Karpas-422 (cell line): Measurements from ENCODE around the gene ZCCHC4. TPM values are rescaled to one million over a fixed set of nuclear protein-coding genes. Genes with fewer than 3 reads are reported as not detected.

ENCODE experiments used
- DNase-seq: peaks from one replicate; pipeline ENCODE4 v3.0.0-alpha.2; 2015
- H2AFZ ChIP-seq: fragments of 200-600 bp; sonication (generic); 2 replicates; pipeline ENCODE4 v1.6.1; 2014; ENCODE audit warnings: antibody characterized with exemption, low read length, mixed read lengths
- H3K27ac ChIP-seq: fragments of 200-600 bp; sonication (generic); 2 replicates; pipeline ENCODE4 v1.5.1; 2014; ENCODE audit warnings: mild to moderate bottlenecking, low read length, moderate library complexity
- H3K27me3 ChIP-seq: fragments of 200-600 bp; sonication (generic); 2 replicates; pipeline ENCODE4 v1.6.1; 2014; ENCODE audit warnings: low read length, mixed read lengths
- H3K36me3 ChIP-seq: fragments of 200-600 bp; sonication (generic); 2 replicates; pipeline ENCODE4 v1.6.1; 2014; ENCODE audit warnings: low read length, mixed read lengths; ENCODE audit not compliant: insufficient read depth
- H3K4me1 ChIP-seq: fragments of 200-600 bp; sonication (generic); 2 replicates; pipeline ENCODE4 v1.6.1; 2014; ENCODE audit warnings: mild to moderate bottlenecking, low read length, mixed read lengths
- H3K4me2 ChIP-seq: fragments of 200-600 bp; sonication (generic); 2 replicates; pipeline ENCODE4 v1.6.1; 2014; ENCODE audit warnings: low read length, low read depth, mild to moderate bottlenecking; ENCODE audit not compliant: poor library complexity, severe bottlenecking
- H3K4me3 ChIP-seq: fragments of 200-600 bp; sonication (generic); 2 replicates; pipeline ENCODE4 v1.5.1; 2014; ENCODE audit warnings: mild to moderate bottlenecking, antibody characterized with exemption, low read length, mixed read lengths
- H3K79me2 ChIP-seq: fragments of 200-600 bp; sonication (generic); 2 replicates; pipeline ENCODE4 v1.6.1; 2014; ENCODE audit warnings: mild to moderate bottlenecking, low read length, mixed read lengths
- H3K9ac ChIP-seq: fragments of 200-600 bp; sonication (generic); 2 replicates; pipeline ENCODE4 v1.6.0; 2014; ENCODE audit warnings: low read length
- H3K9me2 ChIP-seq: fragments of 200-600 bp; sonication (generic), shearing (Covaris generic); replicated peaks from 2 replicates; pipeline ENCODE4 v1.6.0; 2014; ENCODE audit warnings: mild to moderate bottlenecking, low read length, moderate library complexity; ENCODE audit not compliant: insufficient read depth
- H3K9me3 ChIP-seq: fragments of 300-700, 200-600 bp; sonication (generic); 2 replicates; pipeline ENCODE4 v1.6.1; 2014; ENCODE audit warnings: low read length, mixed read lengths
- H4K20me1 ChIP-seq: fragments of 200-600 bp; sonication (generic); 2 replicates; pipeline ENCODE4 v1.6.1; 2014; ENCODE audit warnings: mild to moderate bottlenecking, antibody characterized with exemption, low read length, low read depth; ENCODE audit not compliant: insufficient read depth
- total RNA-seq: library from RNA; depleted of rRNA; stranded (reverse); fragments of >200 nt; shearing (Covaris generic); gene quantifications from 2 replicates; pipeline ENCODE4 v1.2.3, GENCODE V29; 2014; ENCODE audit warnings: low replicate concordance

The ZCCHC4 gene
- total RNA-seq, 1 experiment from 2014 or later: 11.7 TPM

GRCh38 chr4:25330335-25330734 lies 17.8 kb downstream of the ZCCHC4 start:
- no peak for DNase-seq
- Histone ChIP-seq H3K4me1 (no peaks in the 10 kb centered on the region), H3K27me3 (no peaks in the 10 kb centered on the region), H3K4me2 (no peak overlapping the region), H3K9me2 (no peaks in the 10 kb centered on the region), H3K27ac (no peak overlapping the region), H3K36me3 (no peaks in the 10 kb centered on the region), H3K4me3 (no peak overlapping the region), H3K9ac (no peak overlapping the region), H2AFZ (no peak overlapping the region), H3K9me3 (no peaks in the 10 kb centered on the region), H3K79me2 (peaks cover 26% of the 10 kb centered on the region), H4K20me1 (no peaks in the 10 kb centered on the region)

- no peaks in the 10 kb centered on the region for H3K36me3 ChIP-seq
- no peak overlapping the region for H3K4me2 ChIP-seq
- H3K27ac ChIP-seq: no peak overlapping the region
- no peak for DNase-seq
- H3K79me2 ChIP-seq: peaks cover 21% of the 10 kb centered on the region
- H2AFZ ChIP-seq: no peak overlapping the region
- H3K9me3 ChIP-seq: no peaks in the 10 kb centered on the region
- H4K20me1 ChIP-seq: no peaks in the 10 kb centered on the region
- no peaks in the 10 kb centered on the region for H3K27me3 ChIP-seq
- H3K9me2 ChIP-seq: no peaks in the 10 kb centered on the region
- no peak overlapping the region for H3K9ac ChIP-seq
- H3K4me1 ChIP-seq: no peaks in the 10 kb centered on the region
- no peak overlapping the region for H3K4me3 ChIP-seq
Measured at GRCh38 chr4:25330905-25331808, 18.6 kb downstream of the ZCCHC4 start.

- Histone ChIP-seq H3K36me3 (peaks cover 26% of the 10 kb centered on the region), H3K9ac (no peak overlapping the region), H3K27ac (no peak overlapping the region), H3K27me3 (no peaks in the 10 kb centered on the region), H3K4me2 (no peak overlapping the region), H4K20me1 (no peaks in the 10 kb centered on the region), H3K9me2 (no peaks in the 10 kb centered on the region), H2AFZ (no peak overlapping the region), H3K79me2 (peaks cover 40% of the 10 kb centered on the region), H3K4me1 (no peaks in the 10 kb centered on the region), H3K4me3 (no peak overlapping the region), H3K9me3 (no peaks in the 10 kb centered on the region)
- DNase-seq: no peak
Measured at GRCh38 chr4:25343671-25344070, 31.1 kb downstream of the ZCCHC4 start.

GRCh38 chr4:25345744-25346143 lies 33.2 kb downstream of the ZCCHC4 start:
- Histone ChIP-seq H3K4me1 (no peaks in the 10 kb centered on the region), H3K79me2 (peaks cover 27% of the 10 kb centered on the region), H3K9me2 (no peaks in the 10 kb centered on the region), H3K27ac (no peak overlapping the region), H4K20me1 (no peaks in the 10 kb centered on the region), H3K36me3 (peaks cover 18% of the 10 kb centered on the region), H3K4me3 (no peak overlapping the region), H3K4me2 (no peak overlapping the region), H3K27me3 (no peaks in the 10 kb centered on the region), H3K9me3 (no peaks in the 10 kb centered on the region), H3K9ac (no peak overlapping the region), H2AFZ (no peak overlapping the region)
- DNase-seq: no peak

- Histone ChIP-seq H3K9me2 (no peaks in the 10 kb centered on the region), H3K4me1 (no peaks in the 10 kb centered on the region), H3K4me3 (no peak overlapping the region), H4K20me1 (no peaks in the 10 kb centered on the region), H3K36me3 (peaks cover 8% of the 10 kb centered on the region), H3K27me3 (no peaks in the 10 kb centered on the region), H3K9me3 (no peaks in the 10 kb centered on the region), H3K4me2 (no peak overlapping the region), H3K27ac (no peak overlapping the region), H3K79me2 (peaks cover 16% of the 10 kb centered on the region), H3K9ac (no peak overlapping the region), H2AFZ (no peak overlapping the region)
- no peak for DNase-seq
Measured at GRCh38 chr4:25346913-25347312, 34.3 kb downstream of the ZCCHC4 start.

GRCh38 chr4:25347473-25347872 lies 34.9 kb downstream of the ZCCHC4 start:
- H3K9me3 ChIP-seq: no peaks in the 10 kb centered on the region
- no peaks in the 10 kb centered on the region for H3K9me2 ChIP-seq
- no peak for DNase-seq
- H3K27me3 ChIP-seq: no peaks in the 10 kb centered on the region
- H3K27ac ChIP-seq: no peak overlapping the region
- no peak overlapping the region for H3K4me3 ChIP-seq
- no peaks in the 10 kb centered on the region for H4K20me1 ChIP-seq
- peaks cover 8% of the 10 kb centered on the region for H3K36me3 ChIP-seq
- H3K79me2 ChIP-seq: peaks cover 13% of the 10 kb centered on the region
- H3K4me1 ChIP-seq: no peaks in the 10 kb centered on the region
- H2AFZ ChIP-seq: no peak overlapping the region
- H3K9ac ChIP-seq: no peak overlapping the region
- no peak overlapping the region for H3K4me2 ChIP-seq

- DNase-seq: no peak
- no peaks in the 10 kb centered on the region for H3K4me1 ChIP-seq
- H3K9ac ChIP-seq: no peak overlapping the region
- no peaks in the 10 kb centered on the region for H3K27me3 ChIP-seq
- peaks cover 8% of the 10 kb centered on the region for H3K36me3 ChIP-seq
- H3K4me3 ChIP-seq: no peak overlapping the region
- H3K27ac ChIP-seq: no peak overlapping the region
- no peak overlapping the region for H3K4me2 ChIP-seq
- no peaks in the 10 kb centered on the region for H3K9me2 ChIP-seq
- H3K9me3 ChIP-seq: no peaks in the 10 kb centered on the region
- H2AFZ ChIP-seq: no peak overlapping the region
- peaks cover 10% of the 10 kb centered on the region for H3K79me2 ChIP-seq
- H4K20me1 ChIP-seq: no peaks in the 10 kb centered on the region
Measured at GRCh38 chr4:25347971-25348370, 35.4 kb downstream of the ZCCHC4 start.

- Histone ChIP-seq H3K4me1 (no peaks in the 10 kb centered on the region), H3K9me3 (no peaks in the 10 kb centered on the region), H3K9me2 (no peaks in the 10 kb centered on the region), H3K27me3 (no peaks in the 10 kb centered on the region), H3K4me3 (no peak overlapping the region), H3K36me3 (no peaks in the 10 kb centered on the region), H3K4me2 (no peak overlapping the region), H3K79me2 (no peaks in the 10 kb centered on the region), H3K27ac (no peak overlapping the region), H3K9ac (no peak overlapping the region), H4K20me1 (no peaks in the 10 kb centered on the region), H2AFZ (no peak overlapping the region)
- no peak for DNase-seq
Measured at GRCh38 chr4:25350561-25350960, 38.0 kb downstream of the ZCCHC4 start.
